GM12892 (cell line): ENCODE measurements around the gene APBB2.

Source experiments
- POLR2A ChIP-seq: IDR thresholded peaks from 2 replicates; pipeline ENCODE4 v1.6.1; 2011; ENCODE audit warnings: low read depth, low read length, control low read depth
- TAF1 ChIP-seq: IDR thresholded peaks from 2 replicates; pipeline ENCODE4 v1.6.1; 2011; ENCODE audit warnings: low read depth, mild to moderate bottlenecking, control low read depth, low read length, borderline replicate concordance

DNA sequence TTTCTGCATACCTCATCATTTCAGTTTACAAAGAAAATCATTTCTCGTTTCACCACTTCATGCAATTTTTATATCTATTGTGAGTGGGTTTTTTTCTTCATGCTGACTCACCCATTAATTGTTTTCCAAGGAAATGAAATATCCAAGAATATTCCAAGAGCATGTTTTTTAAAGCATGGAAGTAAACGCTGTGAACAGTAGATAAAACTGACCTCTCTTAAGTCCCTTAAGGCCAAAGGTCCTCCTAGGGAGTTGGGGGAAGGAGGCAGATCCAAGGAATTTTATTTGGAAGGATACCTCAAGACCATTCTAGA lies 2.6 kb upstream of the APBB2 start:
- TF ChIP-seq POLR2A (no peak), TAF1 (no peak)
